Measurements from ENCODE around the gene LRFN4. TPM values are rescaled to one million over a fixed set of nuclear protein-coding genes. Genes with fewer than 3 reads are reported as not detected.

LRFN4 gene
- total RNA-seq, 1 experiment from 2014 or later = 15.6 TPM

DNA sequence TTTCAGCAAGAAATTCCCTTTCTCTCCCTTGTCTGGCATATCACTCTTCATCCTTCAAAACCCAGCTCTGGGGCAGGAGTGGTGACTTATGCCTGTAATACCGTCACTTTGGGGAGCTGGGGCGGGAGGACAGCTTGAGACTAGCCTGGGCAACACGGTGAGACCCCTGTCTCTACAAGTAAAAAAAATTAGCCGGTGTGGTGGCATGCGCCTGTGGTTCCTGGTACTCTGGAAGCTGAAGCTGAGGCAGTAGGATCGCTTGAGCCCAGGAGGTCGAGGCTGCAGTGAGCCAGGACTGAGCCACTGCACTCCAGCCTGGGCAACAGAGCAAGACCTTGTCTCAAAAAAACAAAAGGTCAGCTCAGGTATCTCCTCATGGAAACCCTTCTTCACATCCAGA, 15.0 kb upstream of the LRFN4 start:
- Histone ChIP-seq H3K27ac (no peak overlapping the region), H3K9me3 (replicated peaks) (no peaks in the 10 kb centered on the region), H3K4me1 (no peaks in the 10 kb centered on the region), H3K27me3 (no peaks in the 10 kb centered on the region), H3K4me3 (peak overlapping the region; percentile 88), H3K36me3 (no peaks in the 10 kb centered on the region)
- DNase-seq = no peak

DNA sequence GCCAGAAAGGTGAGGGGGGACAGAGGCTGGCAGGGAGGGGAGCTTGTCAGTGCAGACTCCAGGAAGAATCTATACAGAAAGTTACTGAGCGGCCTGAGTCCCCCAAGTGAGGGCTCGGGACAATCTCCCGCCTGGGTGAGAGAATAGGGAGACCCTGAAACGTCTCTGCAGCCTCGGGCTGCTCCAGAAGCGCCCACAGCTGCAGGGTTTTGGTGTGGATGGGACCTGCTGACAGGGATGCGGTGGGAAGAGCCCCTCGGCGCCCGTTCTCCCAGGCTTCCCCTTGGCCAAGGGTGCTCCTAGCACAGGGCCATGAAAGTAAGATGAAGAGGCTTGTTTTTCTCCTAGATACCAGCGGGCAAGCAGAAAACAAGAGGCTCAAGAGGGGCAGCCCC, 14.4 kb upstream of the LRFN4 start:
- Histone ChIP-seq H3K27me3 (no peaks in the 10 kb centered on the region), H3K36me3 (no peaks in the 10 kb centered on the region), H3K4me3 (peak overlapping the region; percentile 88), H3K4me1 (no peaks in the 10 kb centered on the region), H3K9me3 (replicated peaks) (no peaks in the 10 kb centered on the region), H3K27ac (peak overlapping the region; percentile 75)
- no peak for DNase-seq

DNA sequence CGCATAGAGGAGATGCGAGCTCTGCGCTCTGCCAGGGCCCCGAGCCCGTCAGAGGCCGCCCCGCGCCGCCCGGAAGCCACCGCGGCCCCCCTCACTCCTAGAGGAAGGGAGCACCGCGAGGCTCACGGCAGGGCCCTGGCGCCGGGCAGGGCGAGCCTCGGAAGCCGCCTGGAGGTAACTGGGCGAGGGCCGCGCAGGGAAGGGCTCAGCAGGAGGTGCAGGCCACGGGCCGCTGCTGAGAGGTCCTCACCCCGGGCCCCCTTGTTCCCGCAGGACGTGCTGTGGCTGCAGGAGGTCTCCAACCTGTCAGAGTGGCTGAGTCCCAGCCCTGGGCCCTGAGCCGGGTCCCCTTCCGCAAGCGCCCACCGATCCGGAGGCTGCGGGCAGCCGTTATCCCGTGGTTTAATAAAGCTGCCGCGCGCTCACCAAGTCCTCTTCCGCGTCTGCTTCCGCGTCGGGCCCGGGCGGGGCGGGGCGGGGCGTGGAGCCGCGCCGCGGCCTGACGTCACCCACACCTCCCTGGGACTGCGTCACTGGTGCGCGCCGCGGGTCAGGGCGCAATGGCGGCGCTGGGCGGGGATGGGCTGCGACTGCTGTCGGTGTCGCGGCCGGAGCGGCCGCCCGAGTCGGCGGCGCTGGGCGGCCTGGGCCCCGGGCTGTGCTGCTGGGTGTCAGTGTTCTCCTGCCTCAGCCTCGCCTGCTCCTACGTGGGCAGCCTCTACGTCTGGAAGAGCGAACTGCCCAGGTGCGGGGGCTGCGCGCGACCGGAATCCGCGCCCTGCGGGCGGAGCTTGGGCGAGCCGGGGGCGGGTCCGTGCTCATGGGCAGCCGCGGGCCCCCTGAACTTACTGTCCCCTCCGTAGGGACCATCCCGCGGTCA, 13.7 kb upstream of the LRFN4 start, which contains the start of gene RCE1:
Gene RCE1 (plus strand): TSS at position 546 of the 880 bp plus-strand sequence. CDS start 15 bp downstream, at position 561.
- H3K9me3 ChIP-seq (replicated peaks) = no peaks in the 10 kb centered on the region
- DNase-seq = peak; percentile 81 to 87

DNA sequence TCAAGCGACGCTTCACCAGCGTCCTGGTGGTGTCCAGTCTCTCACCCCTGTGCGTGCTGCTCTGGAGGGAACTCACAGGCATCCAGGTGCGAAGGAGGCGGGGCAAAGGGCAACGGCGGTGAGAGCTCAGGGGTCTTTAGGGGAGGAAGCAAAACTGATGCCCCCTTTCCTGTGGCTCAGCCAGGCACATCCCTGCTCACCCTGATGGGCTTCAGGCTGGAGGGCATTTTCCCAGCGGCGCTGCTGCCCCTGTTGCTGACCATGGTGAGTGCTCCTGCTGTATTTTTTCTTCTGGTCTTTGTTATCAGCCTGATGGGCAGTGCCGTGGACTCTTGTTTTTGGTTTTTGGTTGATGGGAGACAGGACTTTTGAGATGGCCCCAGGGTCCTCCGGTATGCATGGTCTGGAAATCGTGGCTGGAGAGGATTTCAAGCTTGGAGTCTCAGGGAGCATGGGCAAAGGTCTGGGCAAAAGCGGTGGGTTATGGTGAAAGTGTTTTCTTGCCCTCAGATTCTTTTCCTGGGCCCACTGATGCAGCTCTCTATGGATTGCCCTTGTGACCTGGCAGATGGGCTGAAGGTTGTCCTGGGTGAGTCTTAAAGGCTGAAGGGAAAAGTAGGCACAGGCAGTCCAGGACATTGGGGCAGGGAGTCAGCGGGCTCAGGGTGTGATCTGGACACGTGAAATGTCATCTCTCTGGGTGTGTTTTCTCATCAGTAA, 12.9 kb upstream of the LRFN4 start:
- Histone ChIP-seq H3K4me1 (no peaks in the 10 kb centered on the region), H3K9me3 (replicated peaks) (no peaks in the 10 kb centered on the region), H3K27me3 (no peaks in the 10 kb centered on the region), H3K4me3 (peak overlapping the region; percentile 88), H3K36me3 (no peaks in the 10 kb centered on the region), H3K27ac (peak overlapping the region; percentile 75)
- DNase-seq = no peak

More for the DNA sequence above, 13.7 kb upstream of the LRFN4 start, which contains the start of gene RCE1:
- Histone ChIP-seq H3K27ac (peak within 1 kb of the TSS; percentile 75), H3K27me3 (no peaks in the 10 kb centered on the region), H3K4me3 (peak within 1 kb of the TSS; percentile 88), H3K4me1 (no peaks in the 10 kb centered on the region), H3K36me3 (no peaks in the 10 kb centered on the region)

DNA sequence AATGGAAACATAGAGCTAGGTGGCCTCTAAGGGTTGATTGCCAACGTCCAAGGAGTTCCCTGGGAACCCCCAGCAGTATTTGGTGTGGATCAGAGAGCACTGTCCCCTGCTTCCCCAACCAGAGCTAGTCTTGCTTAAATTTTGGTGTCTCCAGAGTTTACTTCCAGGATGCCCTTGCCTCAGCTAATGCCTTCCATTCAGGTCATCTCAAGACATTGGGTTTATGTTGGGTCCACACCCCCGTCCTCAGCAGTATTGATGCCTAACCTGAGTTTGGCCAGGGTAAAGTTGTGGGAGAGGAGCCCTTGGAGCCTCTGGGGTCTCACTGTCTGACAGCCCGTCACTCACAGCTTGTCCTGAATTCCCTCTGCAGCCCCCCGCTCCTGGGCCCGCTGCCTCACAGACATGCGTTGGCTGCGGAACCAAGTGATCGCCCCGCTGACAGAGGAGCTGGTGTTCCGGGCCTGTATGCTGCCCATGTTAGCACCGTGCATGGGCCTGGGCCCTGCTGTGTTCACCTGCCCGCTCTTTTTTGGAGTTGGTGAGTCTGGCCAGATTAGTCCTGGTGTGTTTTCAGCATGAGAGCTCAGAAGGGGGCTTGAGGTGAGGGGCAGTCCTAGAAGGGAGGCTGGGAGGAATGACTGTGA, 12.2 kb upstream of the LRFN4 start:
- H3K4me1 ChIP-seq = no peaks in the 10 kb centered on the region
- no peaks in the 10 kb centered on the region for H3K27me3 ChIP-seq
- no peaks in the 10 kb centered on the region for H3K36me3 ChIP-seq
- no peak for DNase-seq
- H3K9me3 ChIP-seq (replicated peaks) = no peaks in the 10 kb centered on the region
- H3K27ac ChIP-seq = no peak overlapping the region
- peak overlapping the region; percentile 88; the same call in 1 of the 2 replicates for H3K4me3 ChIP-seq

DNA sequence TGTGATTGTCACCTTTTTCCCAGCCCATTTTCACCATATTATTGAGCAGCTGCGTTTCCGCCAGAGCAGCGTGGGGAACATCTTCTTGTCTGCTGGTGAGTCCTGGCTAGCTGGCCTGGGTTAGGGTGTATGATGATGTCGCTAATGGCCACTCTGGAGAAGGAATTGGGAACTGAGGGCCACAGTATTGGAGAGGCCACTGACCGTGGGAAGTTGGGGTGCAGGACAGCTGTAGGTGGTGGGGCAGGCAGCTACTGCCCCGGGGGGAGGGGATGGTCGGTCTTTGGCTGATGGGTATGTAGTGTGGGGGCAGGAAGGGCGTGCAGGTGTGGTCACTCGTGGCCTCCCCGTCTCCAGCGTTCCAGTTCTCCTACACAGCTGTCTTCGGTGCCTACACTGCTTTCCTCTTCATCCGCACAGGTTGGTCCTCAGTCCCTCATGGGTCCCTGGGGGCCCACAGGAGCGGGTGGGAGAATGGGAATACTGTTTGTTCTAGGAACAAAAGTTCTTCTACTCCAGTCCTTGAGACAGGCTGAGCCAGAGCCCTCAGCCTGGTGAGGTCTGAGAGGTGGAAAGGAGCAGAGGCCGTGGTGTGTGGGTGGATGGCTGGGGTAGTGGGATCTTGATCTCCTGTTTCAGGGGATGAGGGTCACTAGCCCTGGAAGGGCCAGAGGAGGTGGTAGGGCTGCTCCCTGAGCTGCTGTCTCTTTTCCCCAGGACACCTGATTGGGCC, 11.6 kb upstream of the LRFN4 start:
- H3K4me3 ChIP-seq = no peak overlapping the region
- H3K27me3 ChIP-seq = no peaks in the 10 kb centered on the region
- H3K36me3 ChIP-seq = no peaks in the 10 kb centered on the region
- DNase-seq = no peak
- H3K27ac ChIP-seq = no peak overlapping the region
- no peaks in the 10 kb centered on the region for H3K4me1 ChIP-seq
- no peaks in the 10 kb centered on the region for H3K9me3 ChIP-seq (replicated peaks)

DNA sequence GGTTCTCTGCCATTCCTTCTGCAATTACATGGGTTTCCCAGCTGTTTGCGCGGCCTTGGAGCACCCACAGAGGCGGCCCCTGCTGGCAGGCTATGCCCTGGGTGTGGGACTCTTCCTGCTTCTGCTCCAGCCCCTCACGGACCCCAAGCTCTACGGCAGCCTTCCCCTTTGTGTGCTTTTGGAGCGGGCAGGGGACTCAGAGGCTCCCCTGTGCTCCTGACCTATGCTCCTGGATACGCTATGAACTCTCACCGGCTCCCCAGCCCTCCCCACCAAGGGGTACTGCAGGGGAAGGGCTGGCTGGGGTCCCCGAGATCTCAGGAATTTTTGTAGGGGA, 11.0 kb upstream of the LRFN4 start:
- no peaks in the 10 kb centered on the region for H3K4me1 ChIP-seq
- no peak for DNase-seq

DNA sequence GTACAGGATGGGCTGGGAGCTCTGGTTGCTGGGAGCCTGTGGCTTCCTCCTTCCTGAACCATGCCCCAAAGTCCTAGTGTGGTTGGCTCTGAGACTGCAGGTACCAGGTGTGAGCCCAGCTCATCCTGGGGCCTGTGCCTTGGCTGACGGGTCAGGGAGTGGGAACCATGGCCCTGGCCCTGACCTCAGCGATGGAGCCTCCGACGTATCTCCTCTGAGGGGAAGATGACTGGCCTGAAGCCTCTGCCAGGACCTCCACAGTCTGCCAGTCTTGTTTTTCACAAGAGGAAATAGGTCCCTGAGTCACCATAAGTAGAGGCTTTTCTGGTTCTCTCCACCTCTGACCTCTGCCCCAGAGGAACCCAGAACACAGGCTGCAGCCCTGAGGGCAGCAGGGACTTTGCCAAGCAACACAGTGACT, 10.2 kb upstream of the LRFN4 start:
- no peaks in the 10 kb centered on the region for H3K4me1 ChIP-seq
- no peaks in the 10 kb centered on the region for H3K9me3 ChIP-seq (replicated peaks)
- no peak overlapping the region for H3K4me3 ChIP-seq
- DNase-seq = no peak
- H3K27ac ChIP-seq = no peak overlapping the region
- no peaks in the 10 kb centered on the region for H3K27me3 ChIP-seq
- no peaks in the 10 kb centered on the region for H3K36me3 ChIP-seq

More for the DNA sequence above, 11.0 kb upstream of the LRFN4 start:
- Histone ChIP-seq H3K4me3 (no peak overlapping the region), H3K27ac (no peak overlapping the region), H3K36me3 (no peaks in the 10 kb centered on the region), H3K9me3 (replicated peaks) (no peaks in the 10 kb centered on the region), H3K27me3 (no peaks in the 10 kb centered on the region)

DNA sequence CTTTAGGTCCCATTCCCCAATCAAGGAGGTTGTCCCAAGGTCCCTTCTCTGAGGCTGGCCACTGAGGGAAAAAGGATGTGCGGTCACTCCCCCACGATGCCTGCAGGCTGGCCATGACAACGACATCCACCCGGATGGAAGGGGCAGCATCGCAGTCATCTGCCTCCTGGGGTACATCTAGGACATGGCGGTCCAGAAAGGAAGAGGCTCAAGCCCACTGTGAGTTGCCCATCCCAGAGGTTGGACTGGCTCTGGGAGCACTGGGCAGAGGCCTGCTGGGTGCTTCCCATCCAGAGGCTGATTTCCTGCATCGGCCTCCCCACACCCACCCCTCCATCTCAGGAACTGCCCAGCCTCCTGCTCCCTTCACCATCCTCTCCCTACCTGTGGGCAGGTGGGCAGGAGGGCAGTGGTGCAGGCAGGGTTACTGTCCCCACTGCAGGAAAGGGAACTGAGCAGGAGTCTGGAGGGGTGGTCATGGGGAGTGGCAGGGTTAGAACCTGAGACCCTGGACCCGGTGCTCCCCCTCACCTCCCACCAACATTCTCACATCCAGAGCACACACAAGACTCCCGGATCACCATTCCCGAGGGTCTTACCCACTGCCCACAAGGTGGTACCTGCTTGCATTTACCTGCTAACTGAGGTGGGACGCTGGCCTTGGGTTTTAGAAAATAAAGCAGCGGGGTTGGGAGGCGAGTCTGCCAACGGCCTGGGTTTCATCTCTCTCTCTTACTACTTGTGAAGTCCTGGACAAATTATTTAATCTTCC, 9.2 kb upstream of the LRFN4 start:
- Histone ChIP-seq H3K27ac (no peak overlapping the region), H3K9me3 (replicated peaks) (no peaks in the 10 kb centered on the region), H3K4me1 (no peaks in the 10 kb centered on the region), H3K27me3 (no peaks in the 10 kb centered on the region), H3K4me3 (no peak overlapping the region), H3K36me3 (no peaks in the 10 kb centered on the region)
- DNase-seq = no peak

DNA sequence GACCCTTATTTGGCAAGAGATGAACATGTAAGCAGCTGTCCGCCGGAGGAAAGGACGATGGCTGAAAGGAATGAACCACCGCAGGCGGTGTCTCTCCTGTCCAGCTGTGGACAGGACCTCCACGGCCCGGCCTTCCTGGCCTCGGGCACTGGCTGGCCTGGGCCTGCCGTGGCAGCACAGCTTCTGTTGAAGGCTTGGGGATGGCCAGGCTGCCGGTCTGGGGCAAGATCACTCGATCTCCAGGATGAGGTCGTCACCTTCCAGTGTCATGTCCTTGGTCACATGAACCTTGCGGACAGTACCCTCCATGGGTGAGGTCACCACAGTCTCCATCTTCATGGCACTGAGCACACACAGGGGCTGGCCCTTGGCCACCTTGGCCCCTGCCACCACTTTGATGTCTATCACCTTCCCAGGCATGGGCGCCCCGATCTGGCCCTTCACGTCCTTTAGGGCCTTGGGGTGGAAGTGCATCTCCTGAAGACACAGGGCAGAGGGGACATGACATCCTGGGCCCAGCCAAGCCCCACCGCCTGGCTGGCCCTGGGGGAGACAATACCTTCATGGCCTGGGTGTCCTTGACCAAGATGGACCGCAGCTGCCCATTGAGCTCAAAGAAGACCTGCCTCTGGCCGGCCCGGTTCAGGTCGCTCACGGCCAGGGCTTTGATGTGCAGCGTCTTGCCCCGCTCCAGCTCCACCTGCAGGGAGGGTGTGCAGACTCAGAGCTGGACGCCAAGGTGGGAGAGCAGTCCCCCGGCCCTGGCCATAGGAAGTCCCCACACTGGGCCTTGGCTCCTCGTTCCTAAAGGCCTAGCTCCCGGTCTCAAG, 8.0 kb upstream of the LRFN4 start:
- no peaks in the 10 kb centered on the region for H3K36me3 ChIP-seq
- DNase-seq = no peak
- no peaks in the 10 kb centered on the region for H3K9me3 ChIP-seq (replicated peaks)
- H3K27ac ChIP-seq = no peak overlapping the region
- H3K4me1 ChIP-seq = peaks cover under 1% of the 10 kb centered on the region
- H3K4me3 ChIP-seq = no peak overlapping the region
- H3K27me3 ChIP-seq = no peaks in the 10 kb centered on the region

DNA sequence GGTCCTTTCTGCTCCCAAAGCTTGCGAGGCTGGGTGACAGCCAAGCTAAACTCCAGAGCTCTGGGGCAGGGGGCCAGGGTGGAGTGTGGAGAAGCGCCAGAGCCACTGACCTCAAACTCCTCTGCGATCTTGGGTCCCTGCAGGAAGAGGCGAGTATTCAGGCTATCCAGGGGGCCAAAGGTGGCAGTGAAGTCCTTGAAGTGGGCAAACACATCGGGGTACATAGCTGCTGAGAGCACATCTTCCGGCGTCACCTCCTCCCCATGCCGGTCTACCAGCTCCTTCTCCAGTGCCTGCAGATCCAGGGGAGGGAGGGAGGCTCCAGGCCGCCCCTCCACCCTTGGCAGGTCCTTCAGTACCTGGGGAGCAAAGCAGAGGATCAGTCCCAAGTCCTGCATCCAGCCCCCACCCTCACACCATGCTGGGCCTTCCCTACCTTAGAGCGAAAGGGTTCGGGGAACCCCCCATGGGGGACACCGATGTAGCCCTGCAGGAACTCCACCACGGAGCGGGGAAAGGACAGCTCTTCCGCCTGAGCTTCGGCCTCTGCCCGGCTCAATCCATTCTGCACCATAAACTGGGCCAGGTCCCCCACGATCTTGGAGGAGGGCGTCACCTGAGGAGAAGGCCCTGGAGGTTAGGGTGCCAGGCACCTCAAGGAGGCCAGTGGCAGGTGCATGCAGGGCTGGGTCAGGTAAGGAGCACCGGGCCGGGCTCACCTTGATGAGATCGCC, 7.2 kb upstream of the LRFN4 start:
- H3K9me3 ChIP-seq (replicated peaks) = no peaks in the 10 kb centered on the region
- no peak overlapping the region for H3K4me3 ChIP-seq
- H3K27ac ChIP-seq = no peak overlapping the region
- no peaks in the 10 kb centered on the region for H3K27me3 ChIP-seq
- H3K36me3 ChIP-seq = no peaks in the 10 kb centered on the region
- H3K4me1 ChIP-seq = peaks cover 8% of the 10 kb centered on the region
- no peak for DNase-seq

DNA sequence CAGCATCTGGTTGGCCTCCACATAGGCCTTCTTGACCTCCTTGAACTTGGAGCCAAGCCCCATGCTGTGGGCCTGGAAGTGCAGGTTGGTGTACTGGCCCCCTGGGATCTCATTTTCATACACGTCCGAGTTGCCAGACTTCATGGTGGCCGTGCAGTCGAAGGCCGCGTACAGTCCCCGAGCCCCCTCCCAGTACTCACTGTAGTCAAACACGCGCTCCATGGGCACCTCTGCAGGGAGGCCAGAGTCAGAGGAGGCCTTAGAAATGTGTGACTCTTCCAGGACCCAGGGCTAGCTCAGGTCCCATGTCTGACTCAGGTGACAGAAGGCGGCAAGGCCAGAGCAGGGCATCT, 6.7 kb upstream of the LRFN4 start:
- no peak for DNase-seq
- Histone ChIP-seq H3K27me3 (no peaks in the 10 kb centered on the region), H3K36me3 (no peaks in the 10 kb centered on the region)

More for the DNA sequence above, 6.7 kb upstream of the LRFN4 start:
- peaks cover 14% of the 10 kb centered on the region for H3K4me1 ChIP-seq
- no peak overlapping the region for H3K27ac ChIP-seq
- H3K4me3 ChIP-seq = no peak overlapping the region
- no peaks in the 10 kb centered on the region for H3K9me3 ChIP-seq (replicated peaks)

Measured in SJCRH30 (cell line).